Fibroblast of lung (primary cell): ENCODE measurements around the gene SMG6. TPM values are rescaled to one million over a fixed set of nuclear protein-coding genes. Genes with fewer than 3 reads are reported as not detected.
A peak's percentile ranks its signal among the peaks of the same experiment; 100 is the strongest.

Experiments
- DNase-seq, 2 donors: peaks; one replicate each; pipeline versions ENCODE4 v3.0.0 to v3.0.0-alpha.2; 2010; ENCODE audit warnings: low read depth in 2 of 2
- H2AFZ ChIP-seq: 2 replicates; pipeline ENCODE4 v1.5.1; 2012; ENCODE audit warnings: low read length, control low read depth, inconsistent platforms
- H3K27ac ChIP-seq: 2 replicates; pipeline ENCODE4 v1.5.1; 2011; ENCODE audit warnings: low read length, control low read depth; ENCODE audit not compliant: insufficient read depth
- H3K27me3 ChIP-seq: 2 replicates; pipeline ENCODE4 v1.5.1; 2011; ENCODE audit warnings: mild to moderate bottlenecking, low read length; ENCODE audit not compliant: control insufficient read depth, insufficient read depth
- H3K36me3 ChIP-seq: 2 replicates; pipeline ENCODE4 v1.5.1; 2011; ENCODE audit warnings: low read length; ENCODE audit not compliant: control insufficient read depth, insufficient read depth
- H3K4me1 ChIP-seq: 2 replicates; pipeline ENCODE4 v1.5.1; 2011; ENCODE audit warnings: low read length; ENCODE audit not compliant: control insufficient read depth, insufficient read depth; ENCODE audit errors: extremely low read depth
- H3K4me2 ChIP-seq: 2 replicates; pipeline ENCODE4 v1.5.1; 2011; ENCODE audit warnings: low read length, control low read depth; ENCODE audit not compliant: insufficient read depth; ENCODE audit errors: extremely low read depth
- H3K4me3 ChIP-seq, 4 experiments: fragments of 200-600 bp in 1 of 4; sonication (generic) in 1 of 4; replicated peaks in 1 of 4; 2 replicates each; pipeline ENCODE4 v1.5.1; 2011 to 2016; ENCODE audit warnings: low read length in 4 of 4, low read depth in 3 of 4, mild to moderate bottlenecking in 3 of 4, control low read depth in 2 of 4, inconsistent platforms in 1 of 4, mixed read lengths in 1 of 4; ENCODE audit not compliant: insufficient read depth in 1 of 4; ENCODE audit errors: control extremely low read depth in 1 of 4
- H3K79me2 ChIP-seq: 2 replicates; pipeline ENCODE4 v1.5.1; 2012; ENCODE audit warnings: mild to moderate bottlenecking, low read length, inconsistent platforms; ENCODE audit not compliant: control insufficient read depth, insufficient read depth
- H3K9ac ChIP-seq: 2 replicates; pipeline ENCODE4 v1.5.1; 2011; ENCODE audit warnings: mild to moderate bottlenecking, low read length, control low read depth; ENCODE audit not compliant: insufficient read depth
- H3K9me3 ChIP-seq: 2 replicates; pipeline ENCODE4 v1.5.1; 2012; ENCODE audit warnings: low read depth, low read length; ENCODE audit not compliant: control insufficient read depth, insufficient read depth
- H4K20me1 ChIP-seq: 2 replicates; pipeline ENCODE4 v1.5.1; 2011; ENCODE audit warnings: low read length; ENCODE audit not compliant: control insufficient read depth, insufficient read depth; ENCODE audit errors: extremely low read depth
- CTCF ChIP-seq, 2 donors: IDR thresholded peaks in 1 of 2; conservative IDR thresholded peaks in 1 of 2; 1 replicate in 1 of 2; 2 replicates in 1 of 2; pipeline ENCODE4 v1.5.1; 2011 to 2012; ENCODE audit warnings: low read length in 2 of 2, control low read depth in 1 of 2, inconsistent platforms in 1 of 2, low read depth in 1 of 2, mild to moderate bottlenecking in 1 of 2
- EZH2 ChIP-seq: IDR thresholded peaks from 2 replicates; pipeline ENCODE4 v1.5.1; 2012; ENCODE audit warnings: low read length, control low read depth, mild to moderate bottlenecking; ENCODE audit errors: missing control alignments
- polyA plus RNA-seq, 2 donors: library from polyadenylated mRNA; depleted of rRNA in 1 of 2; stranded (reverse) in 1 of 2; unstranded in 1 of 2; fragments of >200 nt; gene quantifications; 2 replicates each; pipeline ENCODE4 v1.2.1, GENCODE V29; 2011 to 2012; ENCODE audit warnings: missing spikeins in 1 of 2
- total RNA-seq: library from RNA; depleted of rRNA; stranded (reverse); fragments of >200 nt; gene quantifications from 2 replicates; pipeline ENCODE4 v1.2.1, GENCODE V29; 2014

Gene SMG6
- total and polyA plus RNA-seq, 2 donors (not counting 1 experiment from before 2014, with no cell fraction given): 14.7 to 29.9 TPM

GRCh38 chr17:2233441-2233947 lies 70.1 kb downstream of the SMG6 start:
- peaks cover 68% of the 10 kb centered on the region for H3K4me1 ChIP-seq
- H3K4me2 ChIP-seq: no peak overlapping the region
- H3K79me2 ChIP-seq: no peaks in the 10 kb centered on the region
- no peak overlapping the region for H2AFZ ChIP-seq
- no peaks in the 10 kb centered on the region for H3K36me3 ChIP-seq
- no peak overlapping the region for H3K4me3 ChIP-seq
- peak; percentile 79 to 88 for DNase-seq
- no peaks in the 10 kb centered on the region for H3K9me3 ChIP-seq
- H3K9ac ChIP-seq: peak overlapping the region; percentile 35
- peak overlapping the region; percentile 46 for H3K27ac ChIP-seq
- TF ChIP-seq CTCF (conservative IDR thresholded peaks at IDR 0.05 in 1 of 2, IDR thresholded peaks at IDR 0.05 in 1 of 2; ENCODE audit: low read depth in 1 of 2, low read length in 2 of 2) (no peak), EZH2 (no peak)
- no peaks in the 10 kb centered on the region for H3K27me3 ChIP-seq
- H4K20me1 ChIP-seq: no peaks in the 10 kb centered on the region

GRCh38 chr17:2232244-2232638 lies 71.3 kb downstream of the SMG6 start:
- H3K9me3 ChIP-seq: no peaks in the 10 kb centered on the region
- no peaks in the 10 kb centered on the region for H4K20me1 ChIP-seq
- peak overlapping the region; percentile 46 for H3K27ac ChIP-seq
- no peaks in the 10 kb centered on the region for H3K79me2 ChIP-seq
- no peaks in the 10 kb centered on the region for H3K36me3 ChIP-seq
- H3K27me3 ChIP-seq: no peaks in the 10 kb centered on the region
- H2AFZ ChIP-seq: no peak overlapping the region
- H3K4me3 ChIP-seq: no peak overlapping the region
- H3K4me1 ChIP-seq: peaks cover 57% of the 10 kb centered on the region
- no peak overlapping the region for H3K4me2 ChIP-seq
- no peak for TF ChIP-seq EZH2
- no peak for TF ChIP-seq CTCF (conservative IDR thresholded peaks at IDR 0.05 in 1 of 2, IDR thresholded peaks at IDR 0.05 in 1 of 2; ENCODE audit: low read depth in 1 of 2, low read length in 2 of 2)
- no peak overlapping the region for H3K9ac ChIP-seq
- peak; percentile 60 to 99 for DNase-seq

GRCh38 chr17:2230877-2231276 lies 72.7 kb downstream of the SMG6 start:
- DNase-seq: peak in 1 of 2 donors; percentile 71
- H3K4me3 ChIP-seq: no peak overlapping the region

More at GRCh38 chr17:2230877-2231276, 72.7 kb downstream of the SMG6 start:
- Histone ChIP-seq H3K4me1 (peaks cover 50% of the 10 kb centered on the region), H3K4me2 (peak overlapping the region; percentile 4), H3K27me3 (no peaks in the 10 kb centered on the region), H3K36me3 (no peaks in the 10 kb centered on the region), H4K20me1 (no peaks in the 10 kb centered on the region), H3K79me2 (no peaks in the 10 kb centered on the region), H3K9ac (no peak overlapping the region), H3K9me3 (no peaks in the 10 kb centered on the region), H3K27ac (peak overlapping the region; percentile 46), H2AFZ (no peak overlapping the region)
- TF ChIP-seq CTCF (conservative IDR thresholded peaks at IDR 0.05 in 1 of 2, IDR thresholded peaks at IDR 0.05 in 1 of 2; ENCODE audit: low read depth in 1 of 2, low read length in 2 of 2) (no peak), EZH2 (no peak)
